ENCODE measurements around the gene DAB1. TPM values are rescaled to one million over a fixed set of nuclear protein-coding genes. Genes with fewer than 3 reads are reported as not detected.

Gene DAB1
- total RNA-seq, 1 donor from 2014 or later, result not detected

GRCh38 chr1:57404884-57405283 is 19.0 kb downstream of the DAB1 start:
- TF ChIP-seq CTCF (conservative IDR thresholded peaks at IDR 0.05; ENCODE audit: low read depth, low read length), result no peak
- DNase-seq (ENCODE audit: low read depth), result no peak
- H3K4me3 ChIP-seq (ENCODE audit: low read depth, low read length), result no peak overlapping the region

- no peak overlapping the region for H3K4me3 ChIP-seq (ENCODE audit: low read depth, low read length)
- no peak for DNase-seq (ENCODE audit: low read depth)
- no peak for TF ChIP-seq CTCF (conservative IDR thresholded peaks at IDR 0.05; ENCODE audit: low read depth, low read length)
Measured at GRCh38 chr1:57403201-57403600, 20.7 kb downstream of the DAB1 start.

- no peak for TF ChIP-seq CTCF (conservative IDR thresholded peaks at IDR 0.05; ENCODE audit: low read depth, low read length)
- no peak overlapping the region for H3K4me3 ChIP-seq (ENCODE audit: low read depth, low read length)
- no peak for DNase-seq (ENCODE audit: low read depth)
Measured at GRCh38 chr1:57401671-57402070, 22.2 kb downstream of the DAB1 start.

GRCh38 chr1:57400048-57400447 is 23.8 kb downstream of the DAB1 start:
- H3K4me3 ChIP-seq (ENCODE audit: low read depth, low read length), result no peak overlapping the region
- no peak for TF ChIP-seq CTCF (conservative IDR thresholded peaks at IDR 0.05; ENCODE audit: low read depth, low read length)
- DNase-seq (ENCODE audit: low read depth), result no peak

GRCh38 chr1:57393058-57393584 is 30.7 kb downstream of the DAB1 start:
- no peak for TF ChIP-seq CTCF (conservative IDR thresholded peaks at IDR 0.05; ENCODE audit: low read depth, low read length)
- DNase-seq (ENCODE audit: low read depth), result no peak
- no peak overlapping the region for H3K4me3 ChIP-seq (ENCODE audit: low read depth, low read length)

GRCh38 chr1:57385336-57385735 is 38.5 kb downstream of the DAB1 start:
- no peak for TF ChIP-seq CTCF (conservative IDR thresholded peaks at IDR 0.05; ENCODE audit: low read depth, low read length)
- H3K4me3 ChIP-seq (ENCODE audit: low read depth, low read length), result no peak overlapping the region
- DNase-seq (ENCODE audit: low read depth), result no peak

- no peak for DNase-seq (ENCODE audit: low read depth)
- H3K4me3 ChIP-seq (ENCODE audit: low read depth, low read length), result no peak overlapping the region
- no peak for TF ChIP-seq CTCF (conservative IDR thresholded peaks at IDR 0.05; ENCODE audit: low read depth, low read length)
Measured at GRCh38 chr1:57384901-57385300, 39.0 kb downstream of the DAB1 start.

All from epithelial cell of proximal tubule (primary cell).